Nephron (organoid): ENCODE measurements around the gene HP1BP3.

Experiments
- H3K27ac Mint-ChIP-seq, 3 experiments: 2 replicates each; pipeline ENCODE4 v1.8.0; 2020; ENCODE audit warnings: mixed read lengths in 3 of 3, mild to moderate bottlenecking in 2 of 3, moderate library complexity in 1 of 3
- H3K27me3 Mint-ChIP-seq: 2 replicates; pipeline ENCODE4 v1.8.0; 2021; ENCODE audit warnings: low read depth, mild to moderate bottlenecking, moderate library complexity, mixed read lengths
- H3K36me3 Mint-ChIP-seq: 2 replicates; pipeline ENCODE4 v1.8.0; 2020; ENCODE audit warnings: low read depth, mixed read lengths
- H3K4me1 Mint-ChIP-seq: 2 replicates; pipeline ENCODE4 v1.8.0; 2020; ENCODE audit warnings: mixed read lengths
- H3K4me3 Mint-ChIP-seq, 3 experiments: 2 replicates each; pipeline ENCODE4 v1.8.0; 2020; ENCODE audit warnings: mild to moderate bottlenecking in 3 of 3, mixed read lengths in 3 of 3, moderate library complexity in 2 of 3
- H3K9me3 Mint-ChIP-seq: 2 replicates; pipeline ENCODE4 v1.8.0; 2020; ENCODE audit warnings: mixed read lengths
- TF ChIP-seq, protein P1 (sequence below), 3 experiments: fragments of 200-600 bp; sonication (generic); IDR thresholded peaks; one replicate each; pipeline ENCODE4 v1.5.0; 2021; ENCODE audit warnings: antibody characterized with exemption in 3 of 3; ENCODE audit not compliant: unreplicated experiment in 3 of 3

HP1BP3 gene

DNA sequence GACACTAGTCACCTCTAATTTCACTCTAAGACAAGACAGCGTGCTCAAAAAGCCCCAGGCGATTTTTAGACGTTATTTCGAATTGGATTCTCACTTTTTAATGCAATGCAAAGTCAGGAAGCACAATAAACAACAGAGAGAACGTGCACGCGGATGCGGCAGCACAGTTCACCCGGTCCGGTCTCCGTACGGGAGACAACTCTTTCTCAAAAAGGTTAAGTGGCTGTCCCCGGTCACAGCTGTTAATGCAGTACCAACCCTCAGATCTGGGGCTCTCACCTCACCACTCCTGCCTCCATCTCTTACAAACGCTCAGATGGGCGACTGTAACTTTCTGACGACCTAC is 1.2 kb downstream of the HP1BP3 start:
- H3K27ac Mint-ChIP-seq = peak overlapping the region; percentile 91 to 100 (median 99)
- TF ChIP-seq, protein P1, sequence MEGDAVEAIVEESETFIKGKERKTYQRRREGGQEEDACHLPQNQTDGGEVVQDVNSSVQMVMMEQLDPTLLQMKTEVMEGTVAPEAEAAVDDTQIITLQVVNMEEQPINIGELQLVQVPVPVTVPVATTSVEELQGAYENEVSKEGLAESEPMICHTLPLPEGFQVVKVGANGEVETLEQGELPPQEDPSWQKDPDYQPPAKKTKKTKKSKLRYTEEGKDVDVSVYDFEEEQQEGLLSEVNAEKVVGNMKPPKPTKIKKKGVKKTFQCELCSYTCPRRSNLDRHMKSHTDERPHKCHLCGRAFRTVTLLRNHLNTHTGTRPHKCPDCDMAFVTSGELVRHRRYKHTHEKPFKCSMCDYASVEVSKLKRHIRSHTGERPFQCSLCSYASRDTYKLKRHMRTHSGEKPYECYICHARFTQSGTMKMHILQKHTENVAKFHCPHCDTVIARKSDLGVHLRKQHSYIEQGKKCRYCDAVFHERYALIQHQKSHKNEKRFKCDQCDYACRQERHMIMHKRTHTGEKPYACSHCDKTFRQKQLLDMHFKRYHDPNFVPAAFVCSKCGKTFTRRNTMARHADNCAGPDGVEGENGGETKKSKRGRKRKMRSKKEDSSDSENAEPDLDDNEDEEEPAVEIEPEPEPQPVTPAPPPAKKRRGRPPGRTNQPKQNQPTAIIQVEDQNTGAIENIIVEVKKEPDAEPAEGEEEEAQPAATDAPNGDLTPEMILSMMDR (IDR thresholded peaks at IDR 0.05; ENCODE audit: unreplicated experiment in 3 of 3) = no peak
- no peaks in the 10 kb centered on the region for H3K36me3 Mint-ChIP-seq
- H3K4me1 Mint-ChIP-seq = peaks cover 28% of the 10 kb centered on the region
- H3K27me3 Mint-ChIP-seq = no peaks in the 10 kb centered on the region
- peak overlapping the region; percentile 93 to 100 (median 100) for H3K4me3 Mint-ChIP-seq
- H3K9me3 Mint-ChIP-seq = no peaks in the 10 kb centered on the region

GRCh38 chr1:20775700-20776099 is 11.4 kb downstream of the HP1BP3 start:
- Mint-ChIP-seq H3K27ac (no peak overlapping the region), H3K9me3 (no peaks in the 10 kb centered on the region), H3K4me1 (peaks cover 21% of the 10 kb centered on the region), H3K4me3 (no peak overlapping the region), H3K27me3 (no peaks in the 10 kb centered on the region), H3K36me3 (peaks cover 72% of the 10 kb centered on the region)
- TF ChIP-seq, protein P1 (IDR thresholded peaks at IDR 0.05; ENCODE audit: unreplicated experiment in 3 of 3) = no peak

GRCh38 chr1:20771780-20772179 is 15.3 kb downstream of the HP1BP3 start:
- no peak overlapping the region for H3K27ac Mint-ChIP-seq
- peaks cover 9% of the 10 kb centered on the region for H3K4me1 Mint-ChIP-seq
- no peak overlapping the region for H3K4me3 Mint-ChIP-seq
- H3K27me3 Mint-ChIP-seq = no peaks in the 10 kb centered on the region
- H3K9me3 Mint-ChIP-seq = no peaks in the 10 kb centered on the region
- H3K36me3 Mint-ChIP-seq = peaks cover 83% of the 10 kb centered on the region
- TF ChIP-seq, protein P1 (IDR thresholded peaks at IDR 0.05; ENCODE audit: unreplicated experiment in 3 of 3) = no peak

- TF ChIP-seq, protein P1 (IDR thresholded peaks at IDR 0.05; ENCODE audit: unreplicated experiment in 3 of 3) = no peak
- H3K36me3 Mint-ChIP-seq = peaks cover 85% of the 10 kb centered on the region
- no peak overlapping the region for H3K27ac Mint-ChIP-seq
- no peaks in the 10 kb centered on the region for H3K9me3 Mint-ChIP-seq
- H3K27me3 Mint-ChIP-seq = no peaks in the 10 kb centered on the region
- H3K4me1 Mint-ChIP-seq = no peaks in the 10 kb centered on the region
- H3K4me3 Mint-ChIP-seq = no peak overlapping the region
Measured at GRCh38 chr1:20770314-20771087, 16.6 kb downstream of the HP1BP3 start.

- TF ChIP-seq, protein P1 (IDR thresholded peaks at IDR 0.05; ENCODE audit: unreplicated experiment in 3 of 3) = no peak
- no peaks in the 10 kb centered on the region for H3K4me1 Mint-ChIP-seq
- H3K9me3 Mint-ChIP-seq = no peaks in the 10 kb centered on the region
- H3K27me3 Mint-ChIP-seq = no peaks in the 10 kb centered on the region
- no peak overlapping the region for H3K27ac Mint-ChIP-seq
- H3K4me3 Mint-ChIP-seq = no peak overlapping the region
- H3K36me3 Mint-ChIP-seq = peaks cover 88% of the 10 kb centered on the region
Measured at GRCh38 chr1:20767271-20767670, 19.8 kb downstream of the HP1BP3 start.

GRCh38 chr1:20763417-20763816 is 23.7 kb downstream of the HP1BP3 start:
- TF ChIP-seq, protein P1 (IDR thresholded peaks at IDR 0.05; ENCODE audit: unreplicated experiment in 3 of 3) = no peak
- no peaks in the 10 kb centered on the region for H3K9me3 Mint-ChIP-seq
- H3K4me3 Mint-ChIP-seq = no peak overlapping the region
- no peaks in the 10 kb centered on the region for H3K27me3 Mint-ChIP-seq
- H3K4me1 Mint-ChIP-seq = no peaks in the 10 kb centered on the region
- peaks cover 93% of the 10 kb centered on the region for H3K36me3 Mint-ChIP-seq
- H3K27ac Mint-ChIP-seq = no peak overlapping the region
